ENCODE measurements around the gene CDKL5. TPM values are rescaled to one million over a fixed set of nuclear protein-coding genes. Genes with fewer than 3 reads are reported as not detected.

CDKL5 gene
- total RNA-seq, 1 donor = 6.5 TPM

DNA sequence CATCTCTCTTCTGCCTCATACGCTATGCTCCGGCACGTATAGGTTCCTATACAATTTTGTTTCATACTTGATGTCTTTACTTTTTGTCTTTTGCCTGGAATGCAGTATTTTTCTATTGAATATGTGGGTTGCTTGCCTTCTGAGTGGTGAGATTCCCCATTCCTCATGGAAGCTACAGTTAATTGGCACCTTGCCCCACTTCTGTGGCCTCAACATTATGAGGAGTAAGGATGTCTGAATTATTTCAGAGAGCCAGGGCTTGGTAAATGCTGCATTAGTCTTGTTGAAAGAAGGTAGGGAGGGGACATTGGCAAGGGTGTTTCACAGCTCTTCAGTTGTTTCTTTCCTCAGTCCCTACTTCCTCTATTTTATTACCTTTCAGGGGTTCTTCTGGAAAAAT is 23.0 kb downstream of the CDKL5 start:
- no peak overlapping the region for H3K4me3 ChIP-seq (ENCODE audit: low read depth, low read length)
- DNase-seq (ENCODE audit: low read depth) = no peak
- TF ChIP-seq, protein P1, sequence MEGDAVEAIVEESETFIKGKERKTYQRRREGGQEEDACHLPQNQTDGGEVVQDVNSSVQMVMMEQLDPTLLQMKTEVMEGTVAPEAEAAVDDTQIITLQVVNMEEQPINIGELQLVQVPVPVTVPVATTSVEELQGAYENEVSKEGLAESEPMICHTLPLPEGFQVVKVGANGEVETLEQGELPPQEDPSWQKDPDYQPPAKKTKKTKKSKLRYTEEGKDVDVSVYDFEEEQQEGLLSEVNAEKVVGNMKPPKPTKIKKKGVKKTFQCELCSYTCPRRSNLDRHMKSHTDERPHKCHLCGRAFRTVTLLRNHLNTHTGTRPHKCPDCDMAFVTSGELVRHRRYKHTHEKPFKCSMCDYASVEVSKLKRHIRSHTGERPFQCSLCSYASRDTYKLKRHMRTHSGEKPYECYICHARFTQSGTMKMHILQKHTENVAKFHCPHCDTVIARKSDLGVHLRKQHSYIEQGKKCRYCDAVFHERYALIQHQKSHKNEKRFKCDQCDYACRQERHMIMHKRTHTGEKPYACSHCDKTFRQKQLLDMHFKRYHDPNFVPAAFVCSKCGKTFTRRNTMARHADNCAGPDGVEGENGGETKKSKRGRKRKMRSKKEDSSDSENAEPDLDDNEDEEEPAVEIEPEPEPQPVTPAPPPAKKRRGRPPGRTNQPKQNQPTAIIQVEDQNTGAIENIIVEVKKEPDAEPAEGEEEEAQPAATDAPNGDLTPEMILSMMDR (IDR thresholded peaks at IDR 0.05; ENCODE audit: insufficient read depth, low read depth, low read length) = no peak

GRCh38 chrX:18449236-18449635 is 23.8 kb downstream of the CDKL5 start:
- DNase-seq (ENCODE audit: low read depth) = no peak
- no peak overlapping the region for H3K4me3 ChIP-seq (ENCODE audit: low read depth, low read length)
- TF ChIP-seq, protein P1 (IDR thresholded peaks at IDR 0.05; ENCODE audit: insufficient read depth, low read depth, low read length) = no peak

- no peak overlapping the region for H3K4me3 ChIP-seq (ENCODE audit: low read depth, low read length)
- TF ChIP-seq, protein P1 (IDR thresholded peaks at IDR 0.05; ENCODE audit: insufficient read depth, low read depth, low read length) = no peak
- DNase-seq (ENCODE audit: low read depth) = no peak
Observed at GRCh38 chrX:18455384-18455783, 30.0 kb downstream of the CDKL5 start.

GRCh38 chrX:18457000-18457399 is 31.6 kb downstream of the CDKL5 start:
- no peak overlapping the region for H3K4me3 ChIP-seq (ENCODE audit: low read depth, low read length)
- no peak for DNase-seq (ENCODE audit: low read depth)
- TF ChIP-seq, protein P1 (IDR thresholded peaks at IDR 0.05; ENCODE audit: insufficient read depth, low read depth, low read length) = no peak

DNA sequence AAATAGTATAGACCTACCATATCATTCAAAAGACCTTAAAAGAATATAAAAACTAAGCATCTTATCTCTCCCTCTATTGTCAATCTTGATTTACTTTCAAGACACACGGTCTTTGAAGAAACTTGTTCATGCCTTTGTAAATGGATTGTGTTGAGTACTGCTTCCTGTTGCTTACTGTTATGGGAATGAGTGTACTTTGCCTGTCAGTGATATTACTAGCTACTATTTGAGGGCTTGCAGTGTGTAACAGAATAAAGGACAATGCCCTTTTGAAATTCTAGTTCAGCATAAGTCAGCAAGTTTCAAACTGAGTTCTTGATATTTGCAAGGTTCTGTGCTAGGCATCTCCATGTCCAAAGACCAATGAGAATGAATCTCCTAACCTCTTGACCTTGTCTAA is 36.0 kb downstream of the CDKL5 start:
- DNase-seq (ENCODE audit: low read depth) = no peak
- H3K4me3 ChIP-seq (ENCODE audit: low read depth, low read length) = no peak overlapping the region
- TF ChIP-seq, protein P1 (IDR thresholded peaks at IDR 0.05; ENCODE audit: insufficient read depth, low read depth, low read length) = no peak

- no peak for DNase-seq (ENCODE audit: low read depth)
- TF ChIP-seq, protein P1 (IDR thresholded peaks at IDR 0.05; ENCODE audit: insufficient read depth, low read depth, low read length) = no peak
- no peak overlapping the region for H3K4me3 ChIP-seq (ENCODE audit: low read depth, low read length)
Observed at GRCh38 chrX:18464499-18464898, 39.1 kb downstream of the CDKL5 start.

GRCh38 chrX:18465051-18465450 is 39.6 kb downstream of the CDKL5 start:
- no peak overlapping the region for H3K4me3 ChIP-seq (ENCODE audit: low read depth, low read length)
- DNase-seq (ENCODE audit: low read depth) = no peak
- TF ChIP-seq, protein P1 (IDR thresholded peaks at IDR 0.05; ENCODE audit: insufficient read depth, low read depth, low read length) = no peak
